HCT116 (cell line): ENCODE results near the gene SYCP3. TPM values are rescaled to one million over a fixed set of nuclear protein-coding genes. Genes with fewer than 3 reads are reported as not detected.
A peak's percentile ranks its signal among the peaks of the same experiment; 100 is the strongest.

Source experiments
- ATAC-seq: fragments of 200-7000 bp; cut with Tn5 transposase; 2 replicates; pipeline ENCODE4 v1.9.1; 2020; ENCODE audit warnings: mild to moderate bottlenecking, moderate library complexity
- BruUV-seq: library from RNA; stranded (reverse); fragments of 400-500 nt; replicated peaks from 2 replicates; lab custom pipeline; 2021; lab: Mats Ljungman, UMichigan
- CTCF ChIA-PET: fragments of 300-600 bp; sonication (Branson Sonifier 250); formaldehyde crosslinking; loops from one replicate; lab custom pipeline; 2021; ENCODE audit warnings: antibody characterized with exemption; lab: Charles Lee
- POLR2A ChIA-PET: fragments of 300-600, 350-600 bp; sonication (Branson Sonifier 250); formaldehyde crosslinking; loops from one replicate; lab custom pipeline; 2021; ENCODE audit warnings: antibody characterized with exemption; lab: Charles Lee
- RAD21 ChIA-PET, 2 experiments: fragments of 300-600 bp; sonication (Branson Sonifier 250); formaldehyde crosslinking; loops; one replicate each; lab custom pipeline; 2023; ENCODE audit warnings: low total read pairs in 2 of 2; ENCODE audit not compliant: uncharacterized antibody in 2 of 2, unreplicated experiment in 2 of 2, low non-redundant PET in 1 of 2; lab: Charles Lee
- DNase-seq: peaks from one replicate; pipeline ENCODE4 v3.0.0-alpha.2; 2010; ENCODE audit warnings: low read depth, low spot score
- H2AFZ ChIP-seq: fragments of 200-600 bp; shearing (Covaris generic), sonication (generic); 2 replicates; pipeline ENCODE4 v1.6.1; 2017; ENCODE audit warnings: low read depth, mixed run types, mixed read lengths, antibody characterized with exemption, low read length; ENCODE audit not compliant: poor library complexity, severe bottlenecking
- H3K27ac ChIP-seq: 2 replicates; pipeline ENCODE4 v1.5.1; 2012; ENCODE audit warnings: low read depth, low read length
- H3K27me3 ChIP-seq: fragments of 200-600 bp; sonication (generic); 2 replicates; pipeline ENCODE4 v1.6.1; 2016; ENCODE audit warnings: mixed run types, low read length, mixed read lengths; ENCODE audit not compliant: insufficient read depth
- H3K36me3 ChIP-seq, 2 experiments: fragments of 200-500 bp in 1 of 2; fragments of 200-600 bp in 1 of 2; sonication (Bioruptor generic) in 1 of 2; sonication (generic) in 1 of 2; 2 replicates each; pipeline versions ENCODE4 v1.5.1 to v1.6.1; 2014 to 2016; ENCODE audit warnings: low read length in 2 of 2, inconsistent platforms in 1 of 2, mixed read lengths in 1 of 2, mixed run types in 1 of 2; ENCODE audit not compliant: insufficient read depth in 2 of 2, control insufficient read depth in 1 of 2
- H3K4me1 ChIP-seq, 2 experiments: fragments of 200-600 bp in 1 of 2; sonication (generic) in 1 of 2; 2 replicates each; pipeline versions ENCODE4 v1.5.1 to v1.6.1; 2012 to 2017; ENCODE audit warnings: low read length in 2 of 2, inconsistent platforms in 1 of 2, mild to moderate bottlenecking in 1 of 2, mixed read lengths in 1 of 2, mixed run types in 1 of 2, moderate library complexity in 1 of 2; ENCODE audit not compliant: insufficient read depth in 2 of 2, control insufficient read depth in 1 of 2
- H3K4me2 ChIP-seq: fragments of 200-600 bp; sonication (generic); 2 replicates; pipeline ENCODE4 v1.6.1; 2017; ENCODE audit warnings: mixed run types, low read length, mixed read lengths
- H3K4me3 ChIP-seq, 2 experiments: fragments of 200-600 bp in 1 of 2; sonication (generic) in 1 of 2; replicated peaks in 1 of 2; 2 replicates each; pipeline ENCODE4 v1.5.1; 2011 to 2016; ENCODE audit warnings: low read length in 2 of 2, control low read depth in 1 of 2, low read depth in 1 of 2, mild to moderate bottlenecking in 1 of 2, mixed read lengths in 1 of 2, mixed run types in 1 of 2
- H3K79me2 ChIP-seq: fragments of 200-600 bp; sonication (generic); 2 replicates; pipeline ENCODE4 v1.6.1; 2017; ENCODE audit warnings: mild to moderate bottlenecking, mixed run types, low read length, moderate library complexity, mixed read lengths; ENCODE audit not compliant: insufficient read depth
- H3K9ac ChIP-seq: fragments of 200-600 bp; sonication (generic); 2 replicates; pipeline ENCODE4 v1.6.1; 2016; ENCODE audit warnings: low read length, mixed read lengths
- H3K9me2 ChIP-seq: fragments of 200-600 bp; sonication (generic), shearing (Covaris generic); 2 replicates; pipeline ENCODE4 v1.6.1; 2017; ENCODE audit warnings: mixed run types, mild to moderate bottlenecking, moderate library complexity; ENCODE audit not compliant: insufficient read depth
- H3K9me3 ChIP-seq, 2 experiments: fragments of 200-500 bp in 1 of 2; fragments of 200-600 bp in 1 of 2; sonication (Bioruptor generic) in 1 of 2; sonication (generic) in 1 of 2; 2 replicates each; pipeline ENCODE4 v1.6.1; 2014 to 2017; ENCODE audit warnings: low read length in 2 of 2, mixed read lengths in 2 of 2, inconsistent platforms in 1 of 2, low read depth in 1 of 2, mild to moderate bottlenecking in 1 of 2, mixed run types in 1 of 2, moderate library complexity in 1 of 2; ENCODE audit not compliant: control insufficient read depth in 1 of 2, insufficient read depth in 1 of 2
- H4K20me1 ChIP-seq: fragments of 200-600 bp; sonication (generic), shearing (Covaris generic); 2 replicates; pipeline ENCODE4 v1.6.1; 2017; ENCODE audit warnings: mixed run types, mild to moderate bottlenecking, moderate library complexity; ENCODE audit not compliant: insufficient read depth
- EGR1 ChIP-seq: IDR thresholded peaks from 2 replicates; pipeline ENCODE4 v1.6.1; 2012; ENCODE audit warnings: low read depth
- ELF1 ChIP-seq: IDR thresholded peaks from 2 replicates; pipeline ENCODE4 v1.6.1; 2012; ENCODE audit warnings: low read depth, borderline replicate concordance
- FOSL1 ChIP-seq: IDR thresholded peaks from 2 replicates; pipeline ENCODE4 v1.6.1; 2012; ENCODE audit warnings: low read depth
- POLR2A ChIP-seq: IDR thresholded peaks from 2 replicates; pipeline ENCODE4 v1.7.0; 2011; ENCODE audit warnings: borderline replicate concordance; ENCODE audit not compliant: insufficient read depth, insufficient read length; ENCODE audit errors: extremely low read depth
- POLR2AphosphoS5 ChIP-seq: IDR thresholded peaks from 2 replicates; pipeline ENCODE4 v1.6.1; 2011; ENCODE audit warnings: mild to moderate bottlenecking, low read depth, low read length, moderate library complexity
- SIN3A ChIP-seq: IDR thresholded peaks from 2 replicates; pipeline ENCODE4 v1.6.1; 2012; ENCODE audit warnings: low read depth
- ZFX ChIP-seq: fragments of 450-650 bp; IDR thresholded peaks from 2 replicates; pipeline ENCODE4 v1.6.1; 2017
- intact Hi-C: fragments of 100-400 bp; cut with micrococcal nuclease; formaldehyde crosslinking; loops from 2 replicates; pipeline ENCODE4 v1.10.0; 2022
- total RNA-seq: library from RNA; stranded (reverse); gene quantifications from one replicate; pipeline ENCODE4 v1.2.1, GENCODE V29; 2021; ENCODE audit not compliant: unreplicated experiment
- TF ChIP-seq, protein P1 (sequence below): IDR thresholded peaks from 2 replicates; pipeline ENCODE4 v1.6.1; 2012

Gene SYCP3
- total RNA-seq, 1 experiment from 2014 or later, result not detected

DNA sequence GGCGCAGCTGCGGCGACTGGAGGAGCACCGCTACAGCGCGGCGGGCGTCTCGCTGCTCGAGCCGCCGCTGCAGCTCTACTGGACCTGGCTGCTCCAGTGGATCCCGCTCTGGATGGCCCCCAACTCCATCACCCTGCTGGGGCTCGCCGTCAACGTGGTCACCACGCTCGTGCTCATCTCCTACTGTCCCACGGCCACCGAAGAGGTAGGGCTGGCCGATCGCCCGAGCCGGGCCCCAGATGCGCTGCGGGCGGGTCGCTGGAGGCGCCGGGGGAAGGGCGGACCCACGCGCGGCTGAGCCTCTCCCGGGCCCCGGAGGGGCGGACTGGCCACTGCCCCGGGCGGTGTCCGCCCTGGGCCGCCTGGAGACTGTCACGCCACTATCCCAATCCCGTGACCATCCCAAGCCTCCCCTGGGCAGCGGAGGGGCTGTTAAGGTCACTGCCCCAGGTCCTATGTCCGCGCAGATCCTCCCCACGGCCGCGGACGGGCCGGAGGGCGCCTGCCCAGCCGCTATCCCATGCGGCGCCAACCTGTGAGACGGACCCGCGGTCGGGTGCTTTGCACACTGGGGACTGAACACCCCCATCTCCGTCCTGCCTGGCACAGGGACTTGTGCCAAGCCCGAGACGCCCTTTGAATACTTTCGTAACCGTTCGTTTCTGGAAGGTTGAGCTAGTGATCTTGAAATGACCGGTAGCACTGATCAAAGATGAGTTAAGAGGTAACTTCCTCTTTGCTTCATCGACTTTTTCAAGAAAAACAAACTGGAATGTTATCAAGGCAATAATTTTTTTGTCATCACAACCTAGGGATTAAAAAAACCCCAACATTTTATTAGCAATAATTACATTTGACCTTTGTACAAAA lies 41.1 kb downstream of the SYCP3 start (continued):
- TF ChIP-seq FOSL1, result no peak
- peak; percentile 85 for TF ChIP-seq ZFX
- TF ChIP-seq SIN3A, result no peak
- TF ChIP-seq ELF1, result no peak
- TF ChIP-seq EGR1, result no peak

DNA sequence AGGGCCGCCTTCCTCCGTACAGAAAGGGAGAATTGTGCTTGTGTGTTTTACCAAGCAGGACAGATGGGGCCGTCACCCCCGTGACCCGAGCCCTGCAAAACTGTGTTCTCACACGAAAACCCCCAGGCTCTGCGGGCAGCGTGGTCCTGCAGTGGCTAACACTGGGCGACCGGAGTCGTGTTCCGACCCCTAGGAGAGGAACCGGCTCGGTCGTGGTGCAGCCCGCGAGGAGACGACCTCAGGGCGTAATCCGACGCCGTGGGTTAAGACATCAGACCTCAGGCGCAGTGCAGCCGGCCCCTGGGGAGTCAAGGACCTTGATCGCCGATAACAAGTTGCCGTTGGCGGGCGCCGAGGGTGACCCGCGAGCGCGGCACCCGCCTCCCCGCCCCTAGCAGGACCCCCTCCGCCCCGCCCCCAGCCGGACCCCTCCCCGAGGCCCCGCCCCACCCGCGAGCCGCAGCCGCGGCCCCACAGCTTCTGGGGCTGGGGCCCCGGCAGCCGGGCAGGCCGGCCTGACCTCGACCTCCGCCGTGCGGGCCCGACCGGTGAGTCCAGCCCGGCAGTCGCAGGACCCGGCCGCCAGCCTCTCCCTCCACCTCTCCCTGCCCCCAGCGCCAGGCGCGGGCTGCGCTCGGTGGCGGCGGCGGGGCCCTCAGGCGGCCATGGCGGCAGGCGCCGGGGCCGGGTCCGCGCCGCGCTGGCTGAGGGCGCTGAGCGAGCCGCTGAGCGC lies 41.9 kb downstream of the SYCP3 start, which contains the start of gene CHPT1:
TSS of gene CHPT1 (plus strand) at position 444 of the 733 bp plus-strand sequence. CDS start at position 666, 222 bp downstream.
- ChIA-PET CTCF (no interaction called here), POLR2A (no interaction called here), RAD21 (no interaction called here)
- Histone ChIP-seq H3K36me3 (no peaks in the 10 kb centered on the region), H3K9me3 (no peaks in the 10 kb centered on the region), H3K79me2 (peaks cover 44% of the 10 kb centered on the region), H3K27ac (peak within 1 kb of the TSS; percentile 81), H3K4me1 (peaks cover 8 to 15% of the 10 kb centered on the region in 2 experiments; a peak in 3 of 4 replicates), H3K9ac (peak within 1 kb of the TSS; percentile 84), H2AFZ (peak within 1 kb of the TSS; percentile 88), H3K4me3 (peak within 1 kb of the TSS; percentile 58 to 94), H3K9me2 (no peaks in the 10 kb centered on the region), H4K20me1 (no peaks in the 10 kb centered on the region), H3K4me2 (peak within 1 kb of the TSS; percentile 97), H3K27me3 (no peaks in the 10 kb centered on the region)
- ATAC-seq, result peak; percentile 74
- intact Hi-C loops, result no loop called here
- DNase-seq, result no peak
- BruUV-seq, result no TSS peak
- TF ChIP-seq POLR2AphosphoS5, result peak; percentile 74
- TF ChIP-seq, protein P1, sequence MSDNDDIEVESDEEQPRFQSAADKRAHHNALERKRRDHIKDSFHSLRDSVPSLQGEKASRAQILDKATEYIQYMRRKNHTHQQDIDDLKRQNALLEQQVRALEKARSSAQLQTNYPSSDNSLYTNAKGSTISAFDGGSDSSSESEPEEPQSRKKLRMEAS, result no peak; the same call in 1 of the 2 replicates
- peak; percentile 48 for TF ChIP-seq POLR2A
- peak; percentile 93 for TF ChIP-seq ZFX
